Epithelial cell of proximal tubule (primary cell): Measurements from ENCODE around the gene LAMB3. TPM values are rescaled to one million over a fixed set of nuclear protein-coding genes. Genes with fewer than 3 reads are reported as not detected.

ENCODE experiments used
- DNase-seq: peaks from one replicate; pipeline ENCODE4 v3.0.0-alpha.2; 2011; ENCODE audit warnings: low read depth
- H3K4me3 ChIP-seq: 2 replicates; pipeline ENCODE4 v1.5.1; 2011; ENCODE audit warnings: low read depth, mild to moderate bottlenecking, low read length
- total RNA-seq: library from RNA; depleted of rRNA; stranded (reverse); fragments of >200 nt; gene quantifications from 2 replicates; pipeline ENCODE4 v1.2.3, GENCODE V29; 2015
- TF ChIP-seq, protein P1 (sequence below): conservative IDR thresholded peaks from 2 replicates; pipeline ENCODE4 v1.5.1; 2012; ENCODE audit warnings: low read depth, mild to moderate bottlenecking, low read length

LAMB3 gene
- total RNA-seq, 1 donor from 2014 or later: 72.0 TPM

DNA sequence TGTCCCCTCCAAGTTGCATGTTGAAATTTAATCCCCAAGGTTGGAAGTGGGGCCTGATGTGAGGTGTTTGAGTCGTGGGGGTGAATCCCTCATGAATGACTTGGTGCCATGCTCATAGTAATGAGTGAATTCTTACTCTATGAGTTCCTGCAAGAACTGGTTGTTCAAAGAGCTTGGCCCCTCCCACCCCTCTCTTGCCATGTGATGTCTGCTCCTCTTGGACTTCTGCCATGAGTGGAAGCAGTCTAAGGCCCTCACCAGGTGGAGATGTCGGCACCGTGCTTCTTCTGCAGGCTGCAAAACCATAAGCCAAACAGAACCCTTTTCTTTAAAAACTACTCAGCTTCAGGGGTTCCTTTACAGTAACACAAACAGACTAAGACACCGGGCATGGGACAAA, 37.3 kb upstream of the LAMB3 start:
- H3K4me3 ChIP-seq: no peak overlapping the region
- TF ChIP-seq, protein P1, sequence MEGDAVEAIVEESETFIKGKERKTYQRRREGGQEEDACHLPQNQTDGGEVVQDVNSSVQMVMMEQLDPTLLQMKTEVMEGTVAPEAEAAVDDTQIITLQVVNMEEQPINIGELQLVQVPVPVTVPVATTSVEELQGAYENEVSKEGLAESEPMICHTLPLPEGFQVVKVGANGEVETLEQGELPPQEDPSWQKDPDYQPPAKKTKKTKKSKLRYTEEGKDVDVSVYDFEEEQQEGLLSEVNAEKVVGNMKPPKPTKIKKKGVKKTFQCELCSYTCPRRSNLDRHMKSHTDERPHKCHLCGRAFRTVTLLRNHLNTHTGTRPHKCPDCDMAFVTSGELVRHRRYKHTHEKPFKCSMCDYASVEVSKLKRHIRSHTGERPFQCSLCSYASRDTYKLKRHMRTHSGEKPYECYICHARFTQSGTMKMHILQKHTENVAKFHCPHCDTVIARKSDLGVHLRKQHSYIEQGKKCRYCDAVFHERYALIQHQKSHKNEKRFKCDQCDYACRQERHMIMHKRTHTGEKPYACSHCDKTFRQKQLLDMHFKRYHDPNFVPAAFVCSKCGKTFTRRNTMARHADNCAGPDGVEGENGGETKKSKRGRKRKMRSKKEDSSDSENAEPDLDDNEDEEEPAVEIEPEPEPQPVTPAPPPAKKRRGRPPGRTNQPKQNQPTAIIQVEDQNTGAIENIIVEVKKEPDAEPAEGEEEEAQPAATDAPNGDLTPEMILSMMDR: no peak
- DNase-seq: no peak

DNA sequence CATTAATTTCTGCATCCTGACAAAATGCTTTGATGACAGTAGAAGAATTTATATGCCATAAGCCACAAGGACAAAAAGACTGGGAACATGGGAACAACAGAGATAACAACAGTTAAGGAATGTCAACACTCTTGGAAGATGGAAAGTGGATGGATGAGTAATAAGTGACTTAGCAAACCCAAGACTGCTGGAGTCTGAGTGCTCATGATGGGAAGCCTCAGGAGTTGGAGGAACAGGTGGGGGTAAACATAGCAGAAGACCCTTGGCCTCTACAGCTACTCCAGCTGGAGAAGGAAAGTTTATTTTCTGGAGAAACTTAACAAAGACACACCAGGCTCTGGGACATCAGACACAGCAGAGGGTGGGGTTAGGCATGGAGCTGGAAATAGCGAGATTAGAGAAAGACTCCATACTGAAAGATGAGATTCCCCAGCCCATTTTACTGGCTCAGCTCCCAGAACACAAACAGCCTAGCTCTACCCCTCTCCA, 36.6 kb upstream of the LAMB3 start:
- DNase-seq: no peak
- no peak overlapping the region for H3K4me3 ChIP-seq
- TF ChIP-seq, protein P1: no peak

DNA sequence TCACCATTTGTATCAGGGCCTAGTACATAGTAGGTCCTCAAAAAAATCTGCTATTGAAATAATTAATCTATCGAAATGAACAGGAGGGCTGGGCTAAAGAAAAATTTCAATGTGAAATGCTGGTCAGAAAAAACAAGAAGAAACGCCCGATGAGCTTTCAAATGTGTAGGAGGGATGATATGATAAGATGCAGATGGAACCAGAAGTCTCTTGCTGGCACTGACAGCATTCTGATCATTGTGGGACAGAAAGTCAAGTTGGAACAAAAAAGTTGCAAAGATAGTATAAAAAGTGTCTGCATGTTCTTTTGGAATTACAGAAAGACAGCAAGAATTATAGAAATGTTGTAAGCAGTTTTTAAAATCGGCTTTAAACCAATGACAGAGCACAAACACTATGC, 34.1 kb upstream of the LAMB3 start:
- no peak overlapping the region for H3K4me3 ChIP-seq
- DNase-seq: no peak
- TF ChIP-seq, protein P1: no peak

DNA sequence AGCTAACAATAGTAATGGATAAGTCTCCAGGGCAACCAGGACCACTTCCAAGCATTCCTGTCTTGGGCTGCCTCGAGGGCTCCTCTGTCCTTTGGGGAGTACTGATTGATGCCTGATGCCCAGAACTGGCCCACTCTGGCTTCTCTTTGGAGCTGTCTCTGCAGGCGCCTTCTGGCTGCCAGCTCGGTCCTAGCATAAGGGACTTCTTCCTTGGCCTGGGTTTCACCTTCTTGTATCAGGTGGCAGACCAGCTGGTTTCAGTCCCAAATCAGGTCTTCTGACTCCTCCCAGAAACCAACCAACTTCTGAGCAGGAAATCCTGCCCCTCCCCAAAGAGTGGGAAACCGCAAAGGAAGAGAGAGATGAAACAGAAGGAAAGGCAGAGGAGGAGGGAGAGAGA, 33.6 kb upstream of the LAMB3 start:
- TF ChIP-seq, protein P1: no peak
- no peak overlapping the region for H3K4me3 ChIP-seq
- DNase-seq: no peak

DNA sequence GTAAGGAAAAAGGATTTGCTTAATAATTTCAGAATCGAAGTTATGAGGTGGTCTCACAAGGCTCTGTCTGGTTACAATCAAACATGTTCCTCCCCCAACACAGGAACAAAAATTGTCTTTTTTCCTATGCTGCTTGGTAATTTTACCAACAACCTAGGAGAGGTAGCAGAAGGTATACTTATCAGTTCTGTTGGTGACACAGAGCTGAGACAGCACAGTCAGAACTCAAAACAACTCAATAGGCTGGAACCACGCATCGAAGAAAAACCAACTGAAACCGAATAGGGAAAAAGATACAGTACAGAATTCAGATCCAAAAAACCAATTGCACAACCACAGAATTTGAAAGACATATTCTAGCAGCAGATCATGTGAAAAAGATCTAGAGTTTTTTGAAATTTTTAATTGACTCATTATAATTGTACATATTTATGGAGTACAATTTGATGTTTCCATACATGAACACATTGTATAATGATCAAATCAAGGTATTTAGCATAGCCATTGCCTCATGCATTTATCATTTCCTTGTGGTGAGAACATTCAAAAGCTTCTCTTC, 26.8 kb upstream of the LAMB3 start:
- no peak overlapping the region for H3K4me3 ChIP-seq
- DNase-seq: no peak
- TF ChIP-seq, protein P1: no peak

DNA sequence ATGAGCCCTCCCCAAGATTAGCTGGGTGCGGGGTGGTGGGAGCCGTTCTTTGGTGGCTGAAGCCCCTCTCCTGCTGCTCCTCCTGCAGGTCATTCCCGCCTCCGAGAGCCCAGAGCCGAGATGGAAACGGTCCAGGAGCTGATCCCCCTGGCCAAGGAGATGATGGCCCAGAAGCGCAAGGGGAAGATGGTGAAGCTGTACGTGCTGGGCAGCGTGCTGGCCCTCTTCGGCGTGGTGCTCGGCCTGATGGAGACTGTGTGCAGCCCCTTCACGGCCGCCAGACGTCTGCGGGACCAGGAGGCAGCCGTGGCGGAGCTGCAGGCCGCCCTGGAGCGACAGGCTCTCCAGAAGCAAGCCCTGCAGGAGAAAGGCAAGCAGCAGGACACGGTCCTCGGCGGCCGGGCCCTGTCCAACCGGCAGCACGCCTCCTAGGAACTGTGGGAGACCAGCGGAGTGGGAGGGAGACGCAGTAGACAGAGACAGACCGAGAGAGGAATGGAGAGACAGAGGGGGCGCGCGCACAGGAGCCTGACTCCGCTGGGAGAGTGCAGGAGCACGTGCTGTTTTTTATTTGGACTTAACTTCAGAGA, 23.4 kb upstream of the LAMB3 start:
- TF ChIP-seq, protein P1: no peak
- H3K4me3 ChIP-seq: peak overlapping the region; percentile 66
- no peak for DNase-seq
